ENCODE results near the gene SRGAP3. TPM values are rescaled to one million over a fixed set of nuclear protein-coding genes. Genes with fewer than 3 reads are reported as not detected.

The SRGAP3 gene
- polyA plus RNA-seq, 3 donors = 0.27 to 1.3 (median 0.87) TPM

- no peaks in the 10 kb centered on the region for H4K20me1 ChIP-seq (ENCODE audit: insufficient read depth, low read length)
- no peak overlapping the region for H3K4me2 ChIP-seq (replicated peaks; ENCODE audit: extremely low read depth, low read length, poor library complexity, severe bottlenecking)
- intact Hi-C loops (cut with micrococcal nuclease) = no loop called here
- no peak overlapping the region for H3K4me3 ChIP-seq (replicated peaks in 1 of 3; ENCODE audit: low read depth in 2 of 3, low read length in 3 of 3)
- no peaks in the 10 kb centered on the region for H3K79me2 ChIP-seq (ENCODE audit: insufficient read depth, low read length)
- Mint-ChIP-seq H3K4me1 (peaks cover 20% of the 10 kb centered on the region), H3K27me3 (ENCODE audit: low read depth in 3 of 3) (peaks cover 0 to 4% (median 0%) of the 10 kb centered on the region in 3 donors), H3K4me3 (no peak overlapping the region), H3K36me3 (no peaks in the 10 kb centered on the region), H3K9me3 (peaks cover 0 to 11% (median 4%) of the 10 kb centered on the region in 7 donors), H3K27ac (no peak overlapping the region)
- H3K9ac ChIP-seq (ENCODE audit: insufficient read depth, low read length, poor library complexity, severe bottlenecking) = no peak overlapping the region
- no peak for DNase-seq
- 100% methylated on average over 2 of the region's 7 CpGs for WGBS (ENCODE audit: insufficient coverage)
- no peak for TF ChIP-seq CTCF (IDR thresholded peaks at IDR 0.05)
- no peaks in the 10 kb centered on the region for H3K36me3 ChIP-seq (replicated peaks in 1 of 2; ENCODE audit: control insufficient read depth in 1 of 2, insufficient read depth in 2 of 2, low read length in 2 of 2)
- no peak overlapping the region for H2AFZ ChIP-seq (ENCODE audit: insufficient read depth, low read depth, low read length, poor library complexity, severe bottlenecking)
- H3K4me1 ChIP-seq (ENCODE audit: control insufficient read depth in 1 of 2, insufficient read depth in 2 of 2, low read length in 2 of 2) = peaks cover 0 to 2% of the 10 kb centered on the region in 2 donors
- H3K9me3 ChIP-seq (replicated peaks in 1 of 2; ENCODE audit: control insufficient read depth in 1 of 2, insufficient read depth in 1 of 2, low read length in 2 of 2) = peaks cover 0 to 7% of the 10 kb centered on the region in 2 donors
- H3K27me3 ChIP-seq (ENCODE audit: control insufficient read depth in 2 of 2, insufficient read depth in 2 of 2, low read length in 2 of 2) = no peaks in the 10 kb centered on the region
- H3K27ac ChIP-seq (ENCODE audit: low read depth in 1 of 2, low read length in 2 of 2) = no peak overlapping the region
Observed at GRCh38 chr3:9111417-9111816, 138.0 kb downstream of the SRGAP3 start.

- H3K4me1 Mint-ChIP-seq = peaks cover 20% of the 10 kb centered on the region
- H3K36me3 Mint-ChIP-seq = no peaks in the 10 kb centered on the region
- peaks cover 0 to 7% of the 10 kb centered on the region in 2 donors for H3K9me3 ChIP-seq (replicated peaks in 1 of 2; ENCODE audit: control insufficient read depth in 1 of 2, insufficient read depth in 1 of 2, low read length in 2 of 2)
- intact Hi-C loops (cut with micrococcal nuclease) = no loop called here
- H3K9me3 Mint-ChIP-seq = peaks cover 0 to 14% (median 6%) of the 10 kb centered on the region in 7 donors
- no peaks in the 10 kb centered on the region for H3K79me2 ChIP-seq (ENCODE audit: insufficient read depth, low read length)
- 93% methylated on average over 5 of the region's 5 CpGs for WGBS (ENCODE audit: insufficient coverage)
- no peak for TF ChIP-seq CTCF (IDR thresholded peaks at IDR 0.05)
- peaks cover 0 to 2% of the 10 kb centered on the region in 2 donors for H3K4me1 ChIP-seq (ENCODE audit: control insufficient read depth in 1 of 2, insufficient read depth in 2 of 2, low read length in 2 of 2)
- H3K27ac Mint-ChIP-seq = peak overlapping the region in 1 of 7 donors; percentile 1
- H3K4me3 Mint-ChIP-seq = no peak overlapping the region
- H4K20me1 ChIP-seq (ENCODE audit: insufficient read depth, low read length) = no peaks in the 10 kb centered on the region
- H2AFZ ChIP-seq (ENCODE audit: insufficient read depth, low read depth, low read length, poor library complexity, severe bottlenecking) = no peak overlapping the region
- no peak overlapping the region for H3K9ac ChIP-seq (ENCODE audit: insufficient read depth, low read length, poor library complexity, severe bottlenecking)
- no peak for DNase-seq
- H3K27ac ChIP-seq (ENCODE audit: low read depth in 1 of 2, low read length in 2 of 2) = no peak overlapping the region
- H3K4me2 ChIP-seq (replicated peaks; ENCODE audit: extremely low read depth, low read length, poor library complexity, severe bottlenecking) = no peak overlapping the region
- H3K4me3 ChIP-seq (replicated peaks in 1 of 3; ENCODE audit: low read depth in 2 of 3, low read length in 3 of 3) = no peak overlapping the region
- peaks cover 0 to 4% (median 0%) of the 10 kb centered on the region in 3 donors for H3K27me3 Mint-ChIP-seq (ENCODE audit: low read depth in 3 of 3)
- no peaks in the 10 kb centered on the region for H3K27me3 ChIP-seq (ENCODE audit: control insufficient read depth in 2 of 2, insufficient read depth in 2 of 2, low read length in 2 of 2)
- no peaks in the 10 kb centered on the region for H3K36me3 ChIP-seq (replicated peaks in 1 of 2; ENCODE audit: control insufficient read depth in 1 of 2, insufficient read depth in 2 of 2, low read length in 2 of 2)
Observed at GRCh38 chr3:9110802-9111201, 138.6 kb downstream of the SRGAP3 start.

All from CD14-positive monocyte (primary cell).